ENCODE data around the gene BEND2. TPM values are rescaled to one million over a fixed set of nuclear protein-coding genes. Genes with fewer than 3 reads are reported as not detected.

Gene BEND2
- polyA plus RNA-seq, 1 donor = not detected

- Histone ChIP-seq H3K4me1 (ENCODE audit: control insufficient read depth, insufficient read depth, low read length) (no peaks in the 10 kb centered on the region), H3K36me3 (ENCODE audit: control insufficient read depth, insufficient read depth, low read length) (no peaks in the 10 kb centered on the region), H3K9me3 (ENCODE audit: control insufficient read depth, low read depth, low read length) (no peaks in the 10 kb centered on the region), H3K27me3 (ENCODE audit: control insufficient read depth, insufficient read depth, low read length) (no peaks in the 10 kb centered on the region), H3K4me3 (ENCODE audit: low read length) (no peak overlapping the region), H3K27ac (ENCODE audit: low read length) (no peak overlapping the region)
- peak; percentile 2 to 5 for DNase-seq
- WGBS (ENCODE audit: insufficient coverage, low lambda C conversion rate) = no CpG with 5 or more reads among the region's 6 CpGs
Observed at GRCh38 chrX:18146954-18147353, 73.7 kb downstream of the BEND2 start.

GRCh38 chrX:18146009-18146408 lies 74.7 kb downstream of the BEND2 start:
- H3K4me3 ChIP-seq (ENCODE audit: low read length) = no peak overlapping the region
- H3K27me3 ChIP-seq (ENCODE audit: control insufficient read depth, insufficient read depth, low read length) = no peaks in the 10 kb centered on the region
- whole genome bisulfite sequencing (ENCODE audit: insufficient coverage, low lambda C conversion rate) = no CpG with 5 or more reads among the region's 2 CpGs
- H3K36me3 ChIP-seq (ENCODE audit: control insufficient read depth, insufficient read depth, low read length) = no peaks in the 10 kb centered on the region
- H3K4me1 ChIP-seq (ENCODE audit: control insufficient read depth, insufficient read depth, low read length) = no peaks in the 10 kb centered on the region
- no peak for DNase-seq
- H3K9me3 ChIP-seq (ENCODE audit: control insufficient read depth, low read depth, low read length) = no peaks in the 10 kb centered on the region
- H3K27ac ChIP-seq (ENCODE audit: low read length) = no peak overlapping the region

- H3K27ac ChIP-seq (ENCODE audit: low read length) = no peak overlapping the region
- no peaks in the 10 kb centered on the region for H3K9me3 ChIP-seq (ENCODE audit: control insufficient read depth, low read depth, low read length)
- no peaks in the 10 kb centered on the region for H3K36me3 ChIP-seq (ENCODE audit: control insufficient read depth, insufficient read depth, low read length)
- no peaks in the 10 kb centered on the region for H3K4me1 ChIP-seq (ENCODE audit: control insufficient read depth, insufficient read depth, low read length)
- H3K27me3 ChIP-seq (ENCODE audit: control insufficient read depth, insufficient read depth, low read length) = no peaks in the 10 kb centered on the region
- H3K4me3 ChIP-seq (ENCODE audit: low read length) = no peak overlapping the region
- WGBS (ENCODE audit: insufficient coverage, low lambda C conversion rate) = no CpG with 5 or more reads among the region's 6 CpGs
- DNase-seq = no peak
Observed at GRCh38 chrX:18136816-18137215, 83.9 kb downstream of the BEND2 start.

GRCh38 chrX:18133605-18134004 lies 87.1 kb downstream of the BEND2 start:
- H3K27me3 ChIP-seq (ENCODE audit: control insufficient read depth, insufficient read depth, low read length) = no peaks in the 10 kb centered on the region
- DNase-seq = peak in 1 of 2 donors; percentile 1
- no CpG with 5 or more reads among the region's 6 CpGs for WGBS (ENCODE audit: insufficient coverage, low lambda C conversion rate)
- no peaks in the 10 kb centered on the region for H3K4me1 ChIP-seq (ENCODE audit: control insufficient read depth, insufficient read depth, low read length)
- H3K27ac ChIP-seq (ENCODE audit: low read length) = no peak overlapping the region
- no peaks in the 10 kb centered on the region for H3K9me3 ChIP-seq (ENCODE audit: control insufficient read depth, low read depth, low read length)
- H3K36me3 ChIP-seq (ENCODE audit: control insufficient read depth, insufficient read depth, low read length) = no peaks in the 10 kb centered on the region
- H3K4me3 ChIP-seq (ENCODE audit: low read length) = no peak overlapping the region

DNA sequence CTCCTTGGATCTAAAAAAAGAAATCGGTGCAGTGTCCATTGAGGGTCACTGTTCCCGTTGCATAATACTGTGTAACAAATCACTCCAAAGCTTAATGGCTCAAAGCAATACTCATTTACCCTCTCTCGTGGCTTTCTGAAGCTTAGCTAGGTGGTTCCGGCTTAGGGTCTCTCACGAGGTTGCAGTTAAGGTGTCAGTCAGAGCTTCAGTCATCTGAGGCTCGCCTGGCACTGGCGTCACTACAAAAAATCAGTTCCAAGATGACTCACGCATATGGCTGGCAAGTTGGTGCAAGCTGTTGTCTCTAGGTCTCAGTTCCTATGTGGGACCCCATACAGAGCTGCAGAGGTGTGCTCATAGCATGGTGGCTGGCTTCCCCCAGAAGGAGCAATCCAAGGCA lies 91.0 kb downstream of the BEND2 start:
- Histone ChIP-seq H3K9me3 (ENCODE audit: control insufficient read depth, low read depth, low read length) (no peaks in the 10 kb centered on the region), H3K27me3 (ENCODE audit: control insufficient read depth, insufficient read depth, low read length) (no peaks in the 10 kb centered on the region), H3K4me3 (ENCODE audit: low read length) (no peak overlapping the region), H3K4me1 (ENCODE audit: control insufficient read depth, insufficient read depth, low read length) (no peaks in the 10 kb centered on the region), H3K36me3 (ENCODE audit: control insufficient read depth, insufficient read depth, low read length) (no peaks in the 10 kb centered on the region), H3K27ac (ENCODE audit: low read length) (no peak overlapping the region)
- WGBS (ENCODE audit: insufficient coverage, low lambda C conversion rate) = no CpG with 5 or more reads among the region's 8 CpGs
- DNase-seq = no peak

DNA sequence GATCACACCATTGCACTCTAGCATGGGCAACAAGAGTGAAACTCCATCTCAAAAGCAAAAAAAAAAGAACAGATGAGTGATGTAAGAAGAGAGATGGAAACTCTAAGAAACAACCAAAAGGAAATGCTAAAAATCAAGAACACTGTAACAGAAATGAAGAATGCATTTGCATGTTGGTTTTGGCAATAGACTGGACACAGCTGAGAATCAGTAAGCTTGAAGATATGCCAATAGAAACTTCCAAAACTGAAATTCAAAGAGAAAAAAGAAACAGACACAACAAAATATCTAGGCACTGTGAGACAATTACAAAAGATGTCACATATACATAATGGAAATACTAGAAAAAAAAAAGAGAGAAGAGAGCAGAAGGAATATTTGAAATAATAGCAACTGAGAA lies 93.7 kb downstream of the BEND2 start:
- DNase-seq = no peak
- H3K27me3 ChIP-seq (ENCODE audit: control insufficient read depth, insufficient read depth, low read length) = no peaks in the 10 kb centered on the region
- H3K9me3 ChIP-seq (ENCODE audit: control insufficient read depth, low read depth, low read length) = no peaks in the 10 kb centered on the region
- H3K27ac ChIP-seq (ENCODE audit: low read length) = no peak overlapping the region
- H3K4me1 ChIP-seq (ENCODE audit: control insufficient read depth, insufficient read depth, low read length) = no peaks in the 10 kb centered on the region
- H3K4me3 ChIP-seq (ENCODE audit: low read length) = no peak overlapping the region
- no peaks in the 10 kb centered on the region for H3K36me3 ChIP-seq (ENCODE audit: control insufficient read depth, insufficient read depth, low read length)

- no peak for DNase-seq
Observed at GRCh38 chrX:18119856-18120255, 100.8 kb downstream of the BEND2 start.

More at GRCh38 chrX:18119856-18120255, 100.8 kb downstream of the BEND2 start:
- Histone ChIP-seq H3K27ac (ENCODE audit: low read length) (no peak overlapping the region), H3K36me3 (ENCODE audit: control insufficient read depth, insufficient read depth, low read length) (no peaks in the 10 kb centered on the region), H3K4me1 (ENCODE audit: control insufficient read depth, insufficient read depth, low read length) (no peaks in the 10 kb centered on the region), H3K27me3 (ENCODE audit: control insufficient read depth, insufficient read depth, low read length) (no peaks in the 10 kb centered on the region), H3K9me3 (ENCODE audit: control insufficient read depth, low read depth, low read length) (no peaks in the 10 kb centered on the region), H3K4me3 (ENCODE audit: low read length) (no peak overlapping the region)
- WGBS (ENCODE audit: insufficient coverage, low lambda C conversion rate) = no CpG with 5 or more reads among the region's 2 CpGs

Other genes starting within 250 kb of the BEND2 start
- 6.1 TPM for gene SCML2, start 133.8 kb upstream of the BEND2 start, polyA plus RNA-seq
- 5.0 TPM for gene CDKL5, start 204.7 kb upstream of the BEND2 start, polyA plus RNA-seq